ES-I3 (cell line): ENCODE results near the gene ALKBH6.

Experiments
- H3K36me3 ChIP-seq: 2 replicates; pipeline ENCODE4 v1.6.1; 2013; ENCODE audit warnings: mild to moderate bottlenecking, low read length, control low read depth, moderate library complexity; ENCODE audit not compliant: insufficient read depth
- H3K4me1 ChIP-seq: 2 replicates; pipeline ENCODE4 v1.6.1; 2013; ENCODE audit warnings: mild to moderate bottlenecking, control low read depth, low read length; ENCODE audit not compliant: insufficient read depth
- H3K9ac ChIP-seq: 2 replicates; pipeline ENCODE4 v1.6.1; 2013; ENCODE audit warnings: low read depth, mild to moderate bottlenecking, low read length, moderate library complexity
- H3K9me3 ChIP-seq: 2 replicates; pipeline ENCODE4 v1.6.1; 2013; ENCODE audit warnings: mild to moderate bottlenecking, low read length, moderate library complexity; ENCODE audit not compliant: control insufficient read depth, insufficient read depth

ALKBH6 gene

DNA sequence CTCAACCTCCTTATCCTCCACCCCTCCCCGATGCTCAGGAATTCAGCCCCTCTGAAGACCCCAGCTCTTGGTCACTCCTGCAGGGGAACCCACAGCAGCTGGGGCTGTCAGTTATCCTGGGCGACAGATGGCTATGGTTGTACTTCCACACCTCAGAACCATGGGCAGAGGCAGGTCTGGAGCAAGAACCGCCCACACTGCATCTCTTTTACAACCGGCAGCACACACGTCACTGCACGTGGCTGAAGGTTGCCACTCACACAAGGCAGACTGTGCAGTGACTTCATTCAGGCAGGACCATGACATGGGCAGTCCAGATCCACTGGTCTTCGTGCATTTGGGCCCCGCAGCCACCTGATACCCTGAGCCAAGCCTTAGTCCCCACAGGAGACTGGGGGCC is 40.5 kb downstream of the ALKBH6 start:
- Histone ChIP-seq H3K9ac (no peak overlapping the region), H3K9me3 (no peaks in the 10 kb centered on the region), H3K4me1 (no peaks in the 10 kb centered on the region), H3K36me3 (no peaks in the 10 kb centered on the region)

DNA sequence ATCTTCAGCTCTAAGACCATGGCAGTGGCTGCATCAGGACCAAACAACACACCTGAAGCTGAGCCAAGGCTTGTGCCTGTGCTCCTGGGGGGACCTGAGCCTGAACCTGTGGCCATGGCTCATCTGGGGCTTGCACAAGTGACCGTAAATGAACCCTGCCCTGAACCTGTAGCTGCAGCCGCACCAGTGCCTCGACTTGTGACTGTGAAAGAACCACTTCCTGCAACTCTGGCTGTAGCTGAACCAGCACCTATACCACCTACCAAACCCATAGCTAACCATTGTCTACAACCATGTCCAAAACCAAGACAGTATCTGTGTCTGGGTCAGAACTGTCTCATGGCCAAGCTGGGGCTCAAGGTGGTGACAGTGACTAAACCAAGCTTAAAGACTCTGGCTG is 47.2 kb downstream of the ALKBH6 start:
- no peaks in the 10 kb centered on the region for H3K9me3 ChIP-seq
- H3K36me3 ChIP-seq = no peaks in the 10 kb centered on the region
- H3K9ac ChIP-seq = no peak overlapping the region
- no peaks in the 10 kb centered on the region for H3K4me1 ChIP-seq

- Histone ChIP-seq H3K4me1 (no peaks in the 10 kb centered on the region; the same call in 1 of the 2 replicates), H3K36me3 (no peaks in the 10 kb centered on the region), H3K9ac (no peak overlapping the region), H3K9me3 (no peaks in the 10 kb centered on the region)
Measured at GRCh38 chr19:35963514-35963913, 50.5 kb downstream of the ALKBH6 start.

GRCh38 chr19:35960432-35960972 is 53.5 kb downstream of the ALKBH6 start:
- Histone ChIP-seq H3K4me1 (no peaks in the 10 kb centered on the region; the same call in 1 of the 2 replicates), H3K9ac (no peak overlapping the region), H3K36me3 (no peaks in the 10 kb centered on the region), H3K9me3 (no peaks in the 10 kb centered on the region)

DNA sequence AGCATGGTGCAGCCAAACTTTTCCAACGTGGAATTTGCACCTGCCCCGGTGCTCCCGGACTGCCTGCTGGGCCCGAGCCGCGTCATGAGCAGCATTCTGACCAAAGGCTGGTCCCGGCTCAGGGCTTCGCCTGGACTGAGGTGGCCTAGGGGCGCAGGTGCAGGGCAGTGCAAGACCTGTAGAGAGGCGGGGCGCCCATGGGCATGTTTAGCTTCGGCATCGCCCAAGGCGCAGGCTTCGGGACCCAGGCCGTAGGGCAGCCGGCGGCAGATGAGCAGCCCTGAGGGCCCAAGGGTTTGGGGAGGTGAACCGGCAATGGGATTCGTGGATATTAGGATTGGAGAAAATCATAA is 54.1 kb downstream of the ALKBH6 start:
- Histone ChIP-seq H3K9ac (no peak overlapping the region), H3K9me3 (no peaks in the 10 kb centered on the region), H3K4me1 (no peaks in the 10 kb centered on the region; the same call in 1 of the 2 replicates), H3K36me3 (no peaks in the 10 kb centered on the region)
